ENCODE results near the gene SOX18. TPM values are rescaled to one million over a fixed set of nuclear protein-coding genes. Genes with fewer than 3 reads are reported as not detected.

SOX18 gene
- total and polyA plus RNA-seq, 2 of the 13 experiments (the other 11 are each of a cell fraction or from before 2014, with no cell fraction given) = 1.6 to 1.9 TPM

GRCh38 chr20:64064145-64064698, 14.8 kb upstream of the SOX18 start (continued):
- TF ChIP-seq ZBTB46 (CRISPR knock-in tag; IDR thresholded peaks at IDR 0.05; ENCODE audit: borderline replicate concordance) = 0 out of 2 replicates have a peak, but pooled peaks have one; percentile 92
- TF ChIP-seq ZNF225 (CRISPR knock-in tag; IDR thresholded peaks at IDR 0.05) = peak; percentile 37; the same call in 1 of the 2 replicates
- peak; percentile 29; the same call in 1 of the 2 replicates for TF ChIP-seq FIP1L1 (IDR thresholded peaks at IDR 0.05; ENCODE audit: borderline replicate concordance, insufficient read depth, low read depth, low read length)
- TF ChIP-seq NR0B2 (CRISPR knock-in tag; IDR thresholded peaks at IDR 0.05) = no peak
- 0 out of 2 replicates have a peak, but pooled peaks have one; percentile 24 for TF ChIP-seq PAF1 (CRISPR knock-in tag; IDR thresholded peaks at IDR 0.05)
- TF ChIP-seq DPF2 (CRISPR knock-in tag; IDR thresholded peaks at IDR 0.05; ENCODE audit: borderline replicate concordance, low read depth) = 0 out of 2 replicates have a peak, but pooled peaks have one; percentile 46
- no peak for TF ChIP-seq ZMYM4 (CRISPR knock-in tag; IDR thresholded peaks at IDR 0.05)
- TF ChIP-seq, protein P1, sequence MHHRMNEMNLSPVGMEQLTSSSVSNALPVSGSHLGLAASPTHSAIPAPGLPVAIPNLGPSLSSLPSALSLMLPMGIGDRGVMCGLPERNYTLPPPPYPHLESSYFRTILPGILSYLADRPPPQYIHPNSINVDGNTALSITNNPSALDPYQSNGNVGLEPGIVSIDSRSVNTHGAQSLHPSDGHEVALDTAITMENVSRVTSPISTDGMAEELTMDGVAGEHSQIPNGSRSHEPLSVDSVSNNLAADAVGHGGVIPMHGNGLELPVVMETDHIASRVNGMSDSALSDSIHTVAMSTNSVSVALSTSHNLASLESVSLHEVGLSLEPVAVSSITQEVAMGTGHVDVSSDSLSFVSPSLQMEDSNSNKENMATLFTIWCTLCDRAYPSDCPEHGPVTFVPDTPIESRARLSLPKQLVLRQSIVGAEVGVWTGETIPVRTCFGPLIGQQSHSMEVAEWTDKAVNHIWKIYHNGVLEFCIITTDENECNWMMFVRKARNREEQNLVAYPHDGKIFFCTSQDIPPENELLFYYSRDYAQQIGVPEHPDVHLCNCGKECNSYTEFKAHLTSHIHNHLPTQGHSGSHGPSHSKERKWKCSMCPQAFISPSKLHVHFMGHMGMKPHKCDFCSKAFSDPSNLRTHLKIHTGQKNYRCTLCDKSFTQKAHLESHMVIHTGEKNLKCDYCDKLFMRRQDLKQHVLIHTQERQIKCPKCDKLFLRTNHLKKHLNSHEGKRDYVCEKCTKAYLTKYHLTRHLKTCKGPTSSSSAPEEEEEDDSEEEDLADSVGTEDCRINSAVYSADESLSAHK (CRISPR knock-in tag; IDR thresholded peaks at IDR 0.05; ENCODE audit: borderline replicate concordance) = no peak
- TF ChIP-seq MTF2 (CRISPR knock-in tag; IDR thresholded peaks at IDR 0.05; ENCODE audit: borderline replicate concordance) = no peak; the same call in 1 of the 2 replicates
- no peak for TF ChIP-seq PLRG1 (conservative IDR thresholded peaks at IDR 0.05)
- TF ChIP-seq ZFP37 (CRISPR knock-in tag; IDR thresholded peaks at IDR 0.05; ENCODE audit: borderline replicate concordance) = no peak
- 0 out of 2 replicates have a peak, but pooled peaks have one; percentile 24 for TF ChIP-seq ZNF740 (CRISPR knock-in tag; IDR thresholded peaks at IDR 0.05)
- no peak for TF ChIP-seq ZNF446 (CRISPR knock-in tag; IDR thresholded peaks at IDR 0.05)
- TF ChIP-seq ZSCAN22 (CRISPR knock-in tag; IDR thresholded peaks at IDR 0.05) = 0 out of 2 replicates have a peak, but pooled peaks have one; percentile 60
- no peak for TF ChIP-seq ZNF891 (CRISPR knock-in tag; IDR thresholded peaks at IDR 0.05)
- no peak for TF ChIP-seq AHDC1 (CRISPR knock-in tag; IDR thresholded peaks at IDR 0.05; ENCODE audit: borderline replicate concordance)
- TF ChIP-seq WIZ (CRISPR knock-in tag; IDR thresholded peaks at IDR 0.05) = peak; percentile 64; the same call in 1 of the 2 replicates
- peak; percentile 75 for TF ChIP-seq FOSL2 (CRISPR knock-in tag; IDR thresholded peaks at IDR 0.05)
- TF ChIP-seq ZNF12 (CRISPR knock-in tag; IDR thresholded peaks at IDR 0.05) = no peak

All from HepG2 (cell line).